GM12865 (cell line): Measurements from ENCODE around the gene STH.

ENCODE experiments used
- DNase-seq: peaks from one replicate; pipeline ENCODE4 v3.0.0; 2010; ENCODE audit warnings: low read depth
- H3K4me3 ChIP-seq: 2 replicates; pipeline ENCODE4 v1.5.1; 2011; ENCODE audit warnings: mild to moderate bottlenecking, low read depth, low read length, control low read depth
- CTCF ChIP-seq: IDR thresholded peaks from 2 replicates; pipeline ENCODE4 v1.5.1; 2011; ENCODE audit warnings: low read length, control low read depth, low read depth, inconsistent platforms; ENCODE audit not compliant: insufficient read depth; ENCODE audit errors: missing control alignments

STH gene

GRCh38 chr17:45984368-45984767 is 14.7 kb upstream of the STH start:
- no peak for DNase-seq
- H3K4me3 ChIP-seq, result no peak overlapping the region
- no peak for TF ChIP-seq CTCF

DNA sequence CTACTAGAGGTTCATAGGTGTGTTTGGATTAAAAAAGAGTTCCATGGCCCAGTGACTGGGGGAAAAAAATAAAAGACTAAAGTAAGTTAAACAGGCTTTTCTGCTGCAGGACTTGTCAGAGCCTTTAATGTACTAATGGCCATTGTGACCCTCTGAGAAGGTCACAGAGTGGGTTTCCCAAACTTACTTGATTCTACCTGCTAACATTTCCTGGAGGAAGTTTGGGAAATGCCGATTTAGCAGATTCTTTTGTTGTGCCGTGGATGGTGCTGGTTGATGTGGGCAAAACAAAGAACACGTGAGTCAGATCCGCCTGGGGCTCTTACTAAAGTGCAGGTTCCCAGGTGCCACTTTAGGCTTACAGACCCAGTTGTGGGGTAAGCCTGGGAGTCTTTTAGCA is 13.6 kb upstream of the STH start:
- no peak for DNase-seq
- no peak for TF ChIP-seq CTCF

DNA sequence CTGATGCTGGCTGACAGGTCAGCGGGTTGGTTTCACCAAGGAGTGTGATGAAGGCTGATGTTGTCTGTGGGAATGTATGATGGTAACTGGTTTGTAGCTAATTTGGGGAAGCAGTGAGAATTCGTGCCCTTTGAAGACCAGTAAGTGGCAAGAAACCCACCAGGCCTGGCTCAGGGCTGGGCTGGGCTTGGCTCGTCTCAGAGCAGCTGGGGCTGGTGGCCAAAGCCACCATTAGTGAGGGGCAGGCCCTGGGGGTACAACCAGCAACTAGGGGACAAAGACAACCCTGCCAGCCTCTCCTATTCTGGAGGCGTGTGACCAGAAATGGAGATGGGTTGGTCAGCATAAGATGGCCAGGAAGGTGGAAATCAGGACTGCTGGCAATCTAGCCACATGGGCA is 13.0 kb upstream of the STH start:
- no peak overlapping the region for H3K4me3 ChIP-seq
- no peak for TF ChIP-seq CTCF
- no peak for DNase-seq

More for the DNA sequence above, 13.6 kb upstream of the STH start:
- no peak overlapping the region for H3K4me3 ChIP-seq

GRCh38 chr17:45987706-45988105 is 11.3 kb upstream of the STH start:
- H3K4me3 ChIP-seq, result no peak overlapping the region
- no peak for DNase-seq
- no peak for TF ChIP-seq CTCF

GRCh38 chr17:45989759-45990158 is 9.3 kb upstream of the STH start:
- H3K4me3 ChIP-seq, result no peak overlapping the region
- TF ChIP-seq CTCF, result no peak
- DNase-seq, result no peak

DNA sequence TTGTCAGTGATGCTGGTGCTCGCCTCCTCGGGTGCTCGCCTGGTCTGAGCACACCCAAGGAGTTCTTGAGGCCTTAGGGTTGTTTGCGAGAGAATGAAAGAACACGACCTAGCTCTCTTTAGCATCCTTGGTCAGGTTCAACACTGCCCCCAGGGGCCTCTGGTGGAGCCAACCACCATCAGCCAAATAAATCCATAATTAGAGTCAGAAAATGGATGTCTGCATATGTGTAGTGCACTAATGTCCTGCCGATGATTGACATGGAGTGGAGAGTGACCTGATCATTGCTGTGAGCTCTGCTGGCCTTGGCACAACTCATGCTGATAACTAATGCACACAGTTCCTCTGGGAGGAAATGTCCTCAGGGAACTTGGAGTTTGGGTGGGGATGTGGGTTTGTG is 8.2 kb upstream of the STH start:
- H3K4me3 ChIP-seq, result no peak overlapping the region
- no peak for TF ChIP-seq CTCF
- DNase-seq, result no peak

GRCh38 chr17:45991341-45991740 is 7.7 kb upstream of the STH start:
- no peak for TF ChIP-seq CTCF
- no peak for DNase-seq
- no peak overlapping the region for H3K4me3 ChIP-seq
